Bronchial epithelial cell (primary cell): Measurements from ENCODE around the gene MCOLN1. TPM values are rescaled to one million over a fixed set of nuclear protein-coding genes. Genes with fewer than 3 reads are reported as not detected.

Source experiments
- DNase-seq: peaks from one replicate; pipeline ENCODE4 v3.0.0-alpha.2; 2010; ENCODE audit warnings: low read depth
- FAIRE-seq: peaks from 2 replicates; lab custom pipeline; 2011; peaks lifted over from hg19 to GRCh38; lab: Jason Lieb, UNC
- H3K27me3 ChIP-seq: 2 replicates; pipeline ENCODE4 v1.5.1; 2011; ENCODE audit warnings: low read length; ENCODE audit not compliant: control insufficient read depth, insufficient read depth
- H3K36me3 ChIP-seq: 2 replicates; pipeline ENCODE4 v1.5.1; 2011; ENCODE audit warnings: low read length; ENCODE audit not compliant: control insufficient read depth, insufficient read depth
- H3K4me3 ChIP-seq: 2 replicates; pipeline ENCODE4 v1.5.1; 2011; ENCODE audit warnings: mild to moderate bottlenecking, low read depth, low read length, control low read depth
- CTCF ChIP-seq: IDR thresholded peaks from 2 replicates; pipeline ENCODE4 v1.5.1; 2011; ENCODE audit warnings: mild to moderate bottlenecking, moderate library complexity, low read length, control low read depth, inconsistent platforms; ENCODE audit not compliant: insufficient read depth, severe bottlenecking
- total RNA-seq: library from RNA; depleted of rRNA; stranded (reverse); fragments of >200 nt; gene quantifications from 2 replicates; pipeline ENCODE4 v1.2.1, GENCODE V29; 2014

The MCOLN1 gene
- total RNA-seq, 1 donor from 2014 or later: 3.7 TPM

GRCh38 chr19:7492558-7492957 is 29.9 kb upstream of the MCOLN1 start:
- H3K36me3 ChIP-seq: no peaks in the 10 kb centered on the region
- no peaks in the 10 kb centered on the region for H3K27me3 ChIP-seq
- no peak for TF ChIP-seq CTCF
- FAIRE-seq (no peak), DNase-seq (no peak)
- no peak overlapping the region for H3K4me3 ChIP-seq

- H3K27me3 ChIP-seq: no peaks in the 10 kb centered on the region
- no peaks in the 10 kb centered on the region for H3K36me3 ChIP-seq
- H3K4me3 ChIP-seq: no peak overlapping the region
- DNase-seq (peak; percentile 89), FAIRE-seq (peak; percentile 96)
- peak; percentile 10 for TF ChIP-seq CTCF
These were observed 27.9 kb upstream of the MCOLN1 start for GRCh38 chr19:7494416-7495098.

GRCh38 chr19:7497292-7497691 is 25.1 kb upstream of the MCOLN1 start:
- H3K4me3 ChIP-seq: no peak overlapping the region
- H3K27me3 ChIP-seq: peaks cover 1% of the 10 kb centered on the region
- DNase-seq: no peak
- H3K36me3 ChIP-seq: no peaks in the 10 kb centered on the region
- TF ChIP-seq CTCF: peak; percentile 41
- FAIRE-seq: no peak

- FAIRE-seq (no peak), DNase-seq (no peak)
- no peak for TF ChIP-seq CTCF
- Histone ChIP-seq H3K4me3 (peak overlapping the region; percentile 40), H3K36me3 (no peaks in the 10 kb centered on the region), H3K27me3 (peaks cover 3% of the 10 kb centered on the region)
These were observed 21.5 kb upstream of the MCOLN1 start for GRCh38 chr19:7500811-7501450.

- Histone ChIP-seq H3K27me3 (peaks cover 3% of the 10 kb centered on the region), H3K4me3 (no peak overlapping the region), H3K36me3 (no peaks in the 10 kb centered on the region)
- TF ChIP-seq CTCF: no peak
- DNase-seq (no peak), FAIRE-seq (peak; percentile 32)
These were observed 19.9 kb upstream of the MCOLN1 start for GRCh38 chr19:7502552-7502951.
